Osteoblast (primary cell): ENCODE data around the gene TMPRSS2. TPM values are rescaled to one million over a fixed set of nuclear protein-coding genes. Genes with fewer than 3 reads are reported as not detected.
A peak's percentile ranks its signal among the peaks of the same experiment; 100 is the strongest.
"Not testable (repeated sequence)": the region's sequence is repeated elsewhere in the genome, so short reads cannot be mapped to it uniquely, and the experiment has no call there.

Source experiments
- DNase-seq: peaks from one replicate; pipeline ENCODE4 v3.0.0; 2011; ENCODE audit warnings: low spot score, mixed read lengths; ENCODE audit not compliant: insufficient read length; ENCODE audit errors: missing footprints
- H2AFZ ChIP-seq: 2 replicates; pipeline ENCODE4 v1.6.0; 2011; ENCODE audit warnings: mild to moderate bottlenecking, low read length
- H3K27ac ChIP-seq: 2 replicates; pipeline ENCODE4 v1.5.1; 2011; ENCODE audit warnings: mild to moderate bottlenecking, low read depth, low read length, moderate library complexity
- H3K27me3 ChIP-seq: 2 replicates; pipeline ENCODE4 v1.6.0; 2012; ENCODE audit warnings: mild to moderate bottlenecking, control low read depth, inconsistent platforms, low read length, moderate library complexity; ENCODE audit not compliant: insufficient read depth
- H3K36me3 ChIP-seq: 2 replicates; pipeline ENCODE4 v1.5.1; 2011; ENCODE audit warnings: mild to moderate bottlenecking, low read length, control low read depth, moderate library complexity; ENCODE audit not compliant: insufficient read depth
- H3K4me1 ChIP-seq: 2 replicates; pipeline ENCODE4 v1.5.1; 2011; ENCODE audit warnings: mild to moderate bottlenecking, low read length, control low read depth, moderate library complexity; ENCODE audit not compliant: insufficient read depth
- H3K4me2 ChIP-seq: 2 replicates; pipeline ENCODE4 v1.6.0; 2011; ENCODE audit warnings: mild to moderate bottlenecking, low read length; ENCODE audit not compliant: insufficient read depth
- H3K4me3 ChIP-seq: fragments of 200-600 bp; sonication (generic); 3 replicates; pipeline ENCODE4 v1.5.1; 2012; ENCODE audit warnings: mild to moderate bottlenecking, low read length, inconsistent platforms; ENCODE audit not compliant: insufficient read depth
- H3K79me2 ChIP-seq: 2 replicates; pipeline ENCODE4 v1.6.0; 2012; ENCODE audit warnings: mild to moderate bottlenecking, low read length, control low read depth, inconsistent platforms; ENCODE audit not compliant: insufficient read depth
- H3K9me3 ChIP-seq: 2 replicates; pipeline ENCODE4 v1.5.1; 2011; ENCODE audit warnings: low read depth, low read length, control low read depth
- H4K20me1 ChIP-seq: 2 replicates; pipeline ENCODE4 v1.6.0; 2012; ENCODE audit warnings: mild to moderate bottlenecking, low read length, control low read depth; ENCODE audit not compliant: insufficient read depth
- CTCF ChIP-seq: IDR thresholded peaks from 2 replicates; pipeline ENCODE4 v1.5.1; 2011; ENCODE audit warnings: mild to moderate bottlenecking, low read depth, low read length, moderate library complexity; ENCODE audit errors: extremely low read depth
- small RNA-seq: library from RNA; depleted of rRNA; stranded (forward); fragments of <200 nt; gene quantifications from one replicate; pipeline ENCODE3, GENCODE V24; 2012
- total RNA-seq: library from RNA; depleted of rRNA; stranded (reverse); fragments of >200 nt; gene quantifications from 2 replicates; pipeline ENCODE4 v1.2.3, GENCODE V29; 2012

The TMPRSS2 gene
- total RNA-seq, 1 donor: not detected

- no peaks in the 10 kb centered on the region for H3K36me3 ChIP-seq
- no peaks in the 10 kb centered on the region for H3K4me1 ChIP-seq
- TF ChIP-seq CTCF: no peak
- peak; percentile 98 for DNase-seq
- no peaks in the 10 kb centered on the region for H3K79me2 ChIP-seq
- H3K27me3 ChIP-seq: no peaks in the 10 kb centered on the region
- peak overlapping the region; percentile 58 for H3K27ac ChIP-seq
- peak overlapping the region; percentile 77 for H3K4me3 ChIP-seq
- peak overlapping the region; percentile 83 for H3K4me2 ChIP-seq
- H4K20me1 ChIP-seq: no peaks in the 10 kb centered on the region
- H2AFZ ChIP-seq: peak overlapping the region; percentile 96
- H3K9me3 ChIP-seq: no peaks in the 10 kb centered on the region
Measured at GRCh38 chr21:41419921-41420862, 87.8 kb downstream of the TMPRSS2 start.

- H4K20me1 ChIP-seq: no peaks in the 10 kb centered on the region
- no peak for DNase-seq
- H3K27me3 ChIP-seq: no peaks in the 10 kb centered on the region
- H3K27ac ChIP-seq: no peak overlapping the region
- no peaks in the 10 kb centered on the region for H3K79me2 ChIP-seq
- no peak overlapping the region for H2AFZ ChIP-seq
- no peaks in the 10 kb centered on the region for H3K4me1 ChIP-seq
- no peak overlapping the region for H3K4me3 ChIP-seq
- no peak for TF ChIP-seq CTCF
- H3K36me3 ChIP-seq: no peaks in the 10 kb centered on the region
- no peak overlapping the region for H3K4me2 ChIP-seq
- no peaks in the 10 kb centered on the region for H3K9me3 ChIP-seq
Measured at GRCh38 chr21:41418956-41419680, 88.8 kb downstream of the TMPRSS2 start.

GRCh38 chr21:41418393-41418792, 89.6 kb downstream of the TMPRSS2 start:
- H2AFZ ChIP-seq: no peak overlapping the region
- no peaks in the 10 kb centered on the region for H3K36me3 ChIP-seq

GRCh38 chr21:41417505-41417904, 90.5 kb downstream of the TMPRSS2 start:
- H2AFZ ChIP-seq, H3K4me1 ChIP-seq, H3K27me3 ChIP-seq, H3K9me3 ChIP-seq, H3K27ac ChIP-seq, H3K79me2 ChIP-seq, H4K20me1 ChIP-seq, H3K36me3 ChIP-seq, DNase-seq, H3K4me3 ChIP-seq, H3K4me2 ChIP-seq: not testable (repeated sequence)

More at GRCh38 chr21:41418393-41418792, 89.6 kb downstream of the TMPRSS2 start:
- Histone ChIP-seq H4K20me1 (no peaks in the 10 kb centered on the region), H3K27me3 (no peaks in the 10 kb centered on the region), H3K4me2 (no peak overlapping the region), H3K79me2 (no peaks in the 10 kb centered on the region), H3K27ac (no peak overlapping the region), H3K4me1 (no peaks in the 10 kb centered on the region), H3K9me3 (no peaks in the 10 kb centered on the region), H3K4me3 (no peak overlapping the region)
- no peak for TF ChIP-seq CTCF
- DNase-seq: no peak

Small RNAs within 50 kb of the gene (small RNA-seq; reads per million reads assigned to genes)
- not detected for gene RF00421

Other genes starting within 250 kb of the TMPRSS2 start
- not detected in 2 replicates for gene FAM3B, start 191.4 kb downstream of the TMPRSS2 start, total RNA-seq
- 12.4 and 14.5 TPM in 2 replicates for gene MX2, start 146.1 kb downstream of the TMPRSS2 start, total RNA-seq
- 28.3 and 33.3 TPM in 2 replicates for gene MX1, start 81.9 kb downstream of the TMPRSS2 start, total RNA-seq